Dedifferentiated amniotic fluid mesenchymal stem cell (primary cell): ENCODE measurements around the gene ADORA2A.
"Not testable (repeated sequence)": the region's sequence is repeated elsewhere in the genome, so short reads cannot be mapped to it uniquely, and the experiment has no call there.

Experiments
- DNase-seq: peaks from one replicate; pipeline ENCODE4 v3.0.0-alpha.2; 2016; ENCODE audit errors: extremely low spot score

The ADORA2A gene

GRCh38 chr22:24489011-24489410, 61.6 kb downstream of the ADORA2A start:
- DNase-seq: no peak

DNA sequence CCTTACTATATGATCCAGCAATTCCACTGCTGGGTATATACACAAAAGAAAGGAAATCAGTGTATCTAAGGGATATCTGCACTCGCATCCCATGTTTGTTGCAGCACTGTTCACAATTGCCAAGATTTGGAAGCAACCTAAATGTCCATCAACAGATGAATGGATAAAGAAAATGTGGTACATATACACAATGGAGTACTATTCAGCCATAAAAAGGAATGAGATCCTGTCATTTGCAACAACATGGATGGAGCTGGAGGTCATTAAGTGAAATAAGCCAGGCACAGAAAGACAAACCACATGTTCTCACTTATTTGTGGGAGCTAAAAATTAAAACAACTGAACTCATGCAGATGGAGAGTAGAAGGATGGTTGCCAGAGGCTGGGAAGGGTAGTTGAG, 62.0 kb downstream of the ADORA2A start:
- DNase-seq: not testable (repeated sequence)
